Measurements from ENCODE around the gene ALKBH3. TPM values are rescaled to one million over a fixed set of nuclear protein-coding genes. Genes with fewer than 3 reads are reported as not detected.

The ALKBH3 gene
- total RNA-seq, 1 experiment from 2014 or later: 36.7 TPM

DNA sequence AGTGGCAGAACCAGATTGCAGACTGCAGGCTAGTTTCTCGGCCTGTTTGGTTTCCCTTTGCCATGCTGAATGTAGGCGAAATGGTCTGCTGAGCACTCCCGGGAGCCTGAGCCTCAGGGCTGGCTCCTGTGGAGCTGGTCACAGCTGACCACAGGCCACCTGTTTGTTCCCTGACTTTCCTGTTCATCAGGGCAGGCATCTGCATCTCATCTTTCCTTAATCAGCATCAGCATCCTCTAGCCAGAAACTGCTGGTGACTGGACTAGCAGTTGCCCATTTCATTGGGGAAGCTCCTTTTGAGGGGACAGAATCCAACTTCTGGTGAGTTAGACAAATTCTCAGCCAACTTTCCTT, 41.6 kb downstream of the ALKBH3 start:
- no peak overlapping the region for H3K9ac ChIP-seq (ENCODE audit: low read length)
- no peaks in the 10 kb centered on the region for H3K9me2 ChIP-seq (ENCODE audit: insufficient read depth)
- H2AFZ ChIP-seq (ENCODE audit: low read depth, low read length, poor library complexity, severe bottlenecking): no peak overlapping the region
- ATAC-seq (no peak), DNase-seq (ENCODE audit: low read depth, low spot score) (no peak)
- no peaks in the 10 kb centered on the region for H3K27me3 ChIP-seq (ENCODE audit: insufficient read depth, low read length)
- no peaks in the 10 kb centered on the region for H3K36me3 ChIP-seq (ENCODE audit: control insufficient read depth in 1 of 2, insufficient read depth in 2 of 2, low read length in 2 of 2)
- no TSS peak for BruUV-seq (replicated peaks)
- ChIA-PET CTCF (no interaction called here), POLR2A (no interaction called here), RAD21 (ENCODE audit: low non-redundant PET in 1 of 2, low total read pairs in 2 of 2, uncharacterized antibody in 2 of 2, unreplicated experiment in 2 of 2) (no interaction called here)
- H3K4me1 ChIP-seq (ENCODE audit: control insufficient read depth in 1 of 2, insufficient read depth in 2 of 2, low read length in 2 of 2): peaks cover 0 to 21% of the 10 kb centered on the region in 2 experiments; a peak in 2 of 4 replicates
- no peak overlapping the region for H3K4me2 ChIP-seq (ENCODE audit: low read length)
- no peak overlapping the region for H3K27ac ChIP-seq (ENCODE audit: low read depth, low read length)
- no peak overlapping the region for H3K4me3 ChIP-seq (replicated peaks in 1 of 2; ENCODE audit: low read depth in 1 of 2, low read length in 2 of 2)
- TF ChIP-seq MAX (IDR thresholded peaks at IDR 0.05) (no peak), POLR2AphosphoS5 (IDR thresholded peaks at IDR 0.05; ENCODE audit: low read depth, low read length) (no peak), EZH2phosphoT487 (IDR thresholded peaks at IDR 0.05; ENCODE audit: borderline replicate concordance) (no peak), EGR1 (IDR thresholded peaks at IDR 0.05; ENCODE audit: low read depth) (no peak), EZH2 (IDR thresholded peaks at IDR 0.05) (no peak), CBX3 (IDR thresholded peaks at IDR 0.05; ENCODE audit: low read depth) (no peak), YY1 (IDR thresholded peaks at IDR 0.05; ENCODE audit: extremely low read depth, insufficient replicate concordance, low read depth, low read length) (no peak), ELF1 (IDR thresholded peaks at IDR 0.05; ENCODE audit: borderline replicate concordance, low read depth) (no peak), CEBPB (IDR thresholded peaks at IDR 0.05; ENCODE audit: low read depth) (no peak), SIN3A (IDR thresholded peaks at IDR 0.05; ENCODE audit: low read depth) (no peak)
- TF ChIP-seq, protein P1, sequence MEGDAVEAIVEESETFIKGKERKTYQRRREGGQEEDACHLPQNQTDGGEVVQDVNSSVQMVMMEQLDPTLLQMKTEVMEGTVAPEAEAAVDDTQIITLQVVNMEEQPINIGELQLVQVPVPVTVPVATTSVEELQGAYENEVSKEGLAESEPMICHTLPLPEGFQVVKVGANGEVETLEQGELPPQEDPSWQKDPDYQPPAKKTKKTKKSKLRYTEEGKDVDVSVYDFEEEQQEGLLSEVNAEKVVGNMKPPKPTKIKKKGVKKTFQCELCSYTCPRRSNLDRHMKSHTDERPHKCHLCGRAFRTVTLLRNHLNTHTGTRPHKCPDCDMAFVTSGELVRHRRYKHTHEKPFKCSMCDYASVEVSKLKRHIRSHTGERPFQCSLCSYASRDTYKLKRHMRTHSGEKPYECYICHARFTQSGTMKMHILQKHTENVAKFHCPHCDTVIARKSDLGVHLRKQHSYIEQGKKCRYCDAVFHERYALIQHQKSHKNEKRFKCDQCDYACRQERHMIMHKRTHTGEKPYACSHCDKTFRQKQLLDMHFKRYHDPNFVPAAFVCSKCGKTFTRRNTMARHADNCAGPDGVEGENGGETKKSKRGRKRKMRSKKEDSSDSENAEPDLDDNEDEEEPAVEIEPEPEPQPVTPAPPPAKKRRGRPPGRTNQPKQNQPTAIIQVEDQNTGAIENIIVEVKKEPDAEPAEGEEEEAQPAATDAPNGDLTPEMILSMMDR (IDR thresholded peaks at IDR 0.05 in 2 of 3, conservative IDR thresholded peaks at IDR 0.05 in 1 of 3; ENCODE audit: borderline replicate concordance in 1 of 3, insufficient read depth in 1 of 3, low read depth in 2 of 3, low read length in 2 of 3): no peak
- no peaks in the 10 kb centered on the region for H4K20me1 ChIP-seq (ENCODE audit: insufficient read depth)
- no peaks in the 10 kb centered on the region for H3K79me2 ChIP-seq (ENCODE audit: insufficient read depth, low read length)
- no peaks in the 10 kb centered on the region for H3K9me3 ChIP-seq (ENCODE audit: control insufficient read depth in 1 of 2, insufficient read depth in 1 of 2, low read depth in 1 of 2, low read length in 2 of 2)
- intact Hi-C loops (cut with micrococcal nuclease): no loop called here
